ENCODE measurements around the gene SBK1.

DNA sequence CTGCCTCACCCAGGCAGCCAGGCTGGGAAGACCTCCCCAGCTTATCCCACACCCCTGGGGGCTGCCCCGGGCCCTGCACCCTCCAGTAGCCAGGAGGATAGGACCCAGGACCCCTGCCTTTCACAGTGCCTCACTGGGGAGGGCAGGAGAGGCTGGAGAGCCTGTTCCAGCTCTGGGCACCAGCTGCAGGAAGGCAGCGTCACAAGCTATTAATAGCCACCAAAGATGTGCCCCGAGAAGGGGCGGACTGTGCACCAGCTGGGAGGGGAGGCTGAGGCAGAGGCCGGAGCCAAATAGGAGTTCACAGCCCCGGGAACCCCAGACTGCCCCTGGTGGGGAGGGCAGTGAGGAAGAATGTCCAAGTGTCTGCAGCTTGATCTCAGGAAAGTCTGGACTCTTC lies 8.8 kb downstream of the SBK1 start:
- no peak for TF ChIP-seq ZNF274 (IDR thresholded peaks at IDR 0.05; ENCODE audit: low read depth, low read length)
- TF ChIP-seq SUZ12 (IDR thresholded peaks at IDR 0.05; ENCODE audit: extremely low read depth, insufficient read depth, insufficient read length), result no peak
- TF ChIP-seq YY1 (IDR thresholded peaks at IDR 0.05; ENCODE audit: insufficient read depth, insufficient read length), result no peak

All from NT2/D1 (cell line).